ENCODE results near the gene BMX.

BMX gene

DNA sequence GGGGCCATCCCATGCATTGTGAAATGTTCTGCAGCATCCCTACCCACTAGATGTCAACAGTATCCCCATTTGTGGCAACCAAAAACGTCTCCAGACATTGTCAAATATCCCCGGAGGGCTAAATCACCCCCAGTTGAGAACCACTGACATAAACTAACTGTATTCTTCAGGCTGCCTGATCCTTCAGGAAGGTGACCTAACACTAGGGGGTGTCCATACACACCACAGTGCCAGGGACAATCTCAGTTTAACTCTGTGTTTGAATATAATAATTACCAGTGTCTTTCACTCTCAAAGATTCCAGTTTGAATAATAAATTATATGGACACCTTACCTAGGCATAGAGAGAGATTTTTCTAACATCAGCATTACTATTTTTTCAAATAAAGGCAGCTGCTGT is 93.8 kb downstream of the BMX start:
- Histone ChIP-seq H3K36me3 (ENCODE audit: insufficient read depth) (no peaks in the 10 kb centered on the region), H2AFZ (ENCODE audit: low read depth) (no peak overlapping the region), H3K27ac (no peak overlapping the region), H3K4me1 (ENCODE audit: low read depth, poor library complexity, severe bottlenecking) (no peaks in the 10 kb centered on the region), H3K4me2 (no peak overlapping the region), H3K27me3 (ENCODE audit: insufficient read depth, low read depth) (no peaks in the 10 kb centered on the region), H3K4me3 (IDR thresholded peaks at IDR 0.05; ENCODE audit: insufficient read depth, low read depth, low read length) (no peak overlapping the region), H4K20me1 (ENCODE audit: insufficient read depth) (no peaks in the 10 kb centered on the region), H3K9ac (no peak overlapping the region), H3K79me2 (ENCODE audit: insufficient read depth, low read depth) (no peaks in the 10 kb centered on the region)
- TF ChIP-seq, protein P1, sequence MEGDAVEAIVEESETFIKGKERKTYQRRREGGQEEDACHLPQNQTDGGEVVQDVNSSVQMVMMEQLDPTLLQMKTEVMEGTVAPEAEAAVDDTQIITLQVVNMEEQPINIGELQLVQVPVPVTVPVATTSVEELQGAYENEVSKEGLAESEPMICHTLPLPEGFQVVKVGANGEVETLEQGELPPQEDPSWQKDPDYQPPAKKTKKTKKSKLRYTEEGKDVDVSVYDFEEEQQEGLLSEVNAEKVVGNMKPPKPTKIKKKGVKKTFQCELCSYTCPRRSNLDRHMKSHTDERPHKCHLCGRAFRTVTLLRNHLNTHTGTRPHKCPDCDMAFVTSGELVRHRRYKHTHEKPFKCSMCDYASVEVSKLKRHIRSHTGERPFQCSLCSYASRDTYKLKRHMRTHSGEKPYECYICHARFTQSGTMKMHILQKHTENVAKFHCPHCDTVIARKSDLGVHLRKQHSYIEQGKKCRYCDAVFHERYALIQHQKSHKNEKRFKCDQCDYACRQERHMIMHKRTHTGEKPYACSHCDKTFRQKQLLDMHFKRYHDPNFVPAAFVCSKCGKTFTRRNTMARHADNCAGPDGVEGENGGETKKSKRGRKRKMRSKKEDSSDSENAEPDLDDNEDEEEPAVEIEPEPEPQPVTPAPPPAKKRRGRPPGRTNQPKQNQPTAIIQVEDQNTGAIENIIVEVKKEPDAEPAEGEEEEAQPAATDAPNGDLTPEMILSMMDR (conservative IDR thresholded peaks at IDR 0.05; ENCODE audit: low read depth, low read length): no peak

DNA sequence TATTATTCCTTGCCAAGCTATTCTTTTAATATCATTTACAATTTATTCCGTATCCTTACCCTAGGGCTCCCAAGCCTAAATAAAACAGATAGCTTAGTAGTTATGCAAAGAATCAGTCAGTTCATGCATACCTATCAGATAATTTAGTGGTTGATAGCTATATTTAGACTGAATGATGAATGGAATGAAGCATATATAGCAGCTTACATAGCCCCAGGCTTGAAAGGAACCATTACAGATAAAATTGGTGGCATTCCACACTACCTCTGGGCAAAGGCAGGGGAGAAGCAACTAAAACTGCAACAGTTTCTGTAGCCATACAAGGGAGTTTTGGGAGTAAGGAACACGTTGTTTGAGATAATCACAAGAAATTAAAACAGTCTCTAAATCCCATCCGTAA is 97.4 kb downstream of the BMX start:
- Histone ChIP-seq H3K4me3 (IDR thresholded peaks at IDR 0.05; ENCODE audit: insufficient read depth, low read depth, low read length) (no peak overlapping the region), H3K4me2 (no peak overlapping the region), H4K20me1 (ENCODE audit: insufficient read depth) (no peaks in the 10 kb centered on the region), H3K4me1 (ENCODE audit: low read depth, poor library complexity, severe bottlenecking) (no peaks in the 10 kb centered on the region), H3K27ac (no peak overlapping the region), H2AFZ (ENCODE audit: low read depth) (no peak overlapping the region), H3K9ac (no peak overlapping the region), H3K36me3 (ENCODE audit: insufficient read depth) (no peaks in the 10 kb centered on the region), H3K27me3 (ENCODE audit: insufficient read depth, low read depth) (no peaks in the 10 kb centered on the region), H3K79me2 (ENCODE audit: insufficient read depth, low read depth) (no peaks in the 10 kb centered on the region)
- TF ChIP-seq, protein P1 (conservative IDR thresholded peaks at IDR 0.05; ENCODE audit: low read depth, low read length): no peak

DNA sequence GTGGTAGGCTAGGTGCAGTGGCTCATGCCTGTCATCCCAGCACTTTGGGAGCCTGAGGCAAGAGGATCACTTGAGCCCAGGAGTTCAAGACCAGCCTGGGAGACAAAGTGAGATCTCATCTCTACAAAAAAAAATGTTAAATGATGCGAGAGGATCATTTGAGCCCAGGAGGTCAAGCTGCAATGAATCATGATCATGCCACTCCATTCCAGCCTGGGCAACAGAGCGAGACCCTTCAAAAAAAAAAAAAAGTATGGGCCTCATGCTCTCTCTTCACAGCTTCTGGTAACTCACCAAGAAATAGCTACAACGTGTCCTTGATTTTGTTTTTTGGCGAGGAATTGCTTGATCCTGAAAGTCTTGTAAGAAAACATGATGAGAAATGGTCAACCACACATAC is 98.9 kb downstream of the BMX start:
- H3K4me3 ChIP-seq (IDR thresholded peaks at IDR 0.05; ENCODE audit: insufficient read depth, low read depth, low read length): no peak overlapping the region
- no peak overlapping the region for H3K4me2 ChIP-seq
- H3K36me3 ChIP-seq (ENCODE audit: insufficient read depth): no peaks in the 10 kb centered on the region
- H3K4me1 ChIP-seq (ENCODE audit: low read depth, poor library complexity, severe bottlenecking): no peaks in the 10 kb centered on the region
- no peaks in the 10 kb centered on the region for H3K79me2 ChIP-seq (ENCODE audit: insufficient read depth, low read depth)
- no peaks in the 10 kb centered on the region for H3K27me3 ChIP-seq (ENCODE audit: insufficient read depth, low read depth)
- H2AFZ ChIP-seq (ENCODE audit: low read depth): no peak overlapping the region
- no peaks in the 10 kb centered on the region for H4K20me1 ChIP-seq (ENCODE audit: insufficient read depth)
- TF ChIP-seq, protein P1 (conservative IDR thresholded peaks at IDR 0.05; ENCODE audit: low read depth, low read length): no peak
- no peak overlapping the region for H3K9ac ChIP-seq
- no peak overlapping the region for H3K27ac ChIP-seq

DNA sequence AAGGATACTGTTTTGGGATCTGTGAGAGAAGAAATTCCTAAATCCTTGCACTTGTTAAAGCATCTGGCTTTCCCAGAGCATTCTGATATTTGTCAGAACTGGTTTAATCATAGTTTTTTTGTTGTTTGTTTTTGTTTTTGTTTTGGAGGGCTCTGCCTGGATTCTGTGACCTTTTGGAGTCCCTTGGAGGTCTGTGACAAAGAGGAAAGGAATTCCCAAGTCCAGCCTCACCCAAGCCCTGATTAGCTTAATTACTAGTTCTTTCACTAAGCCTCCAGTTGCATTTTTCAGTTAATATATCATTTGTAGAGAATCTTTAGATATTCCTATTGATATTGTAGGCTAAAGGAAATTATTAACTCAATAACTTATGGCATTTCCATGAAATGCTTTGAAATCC is 99.4 kb downstream of the BMX start:
- Histone ChIP-seq H3K27ac (no peak overlapping the region), H3K27me3 (ENCODE audit: insufficient read depth, low read depth) (no peaks in the 10 kb centered on the region)

More for the DNA sequence above, 99.4 kb downstream of the BMX start:
- no peak overlapping the region for H2AFZ ChIP-seq (ENCODE audit: low read depth)
- no peak overlapping the region for H3K4me3 ChIP-seq (IDR thresholded peaks at IDR 0.05; ENCODE audit: insufficient read depth, low read depth, low read length)
- H3K4me2 ChIP-seq: no peak overlapping the region
- H3K4me1 ChIP-seq (ENCODE audit: low read depth, poor library complexity, severe bottlenecking): no peaks in the 10 kb centered on the region
- H4K20me1 ChIP-seq (ENCODE audit: insufficient read depth): no peaks in the 10 kb centered on the region
- no peaks in the 10 kb centered on the region for H3K79me2 ChIP-seq (ENCODE audit: insufficient read depth, low read depth)
- TF ChIP-seq, protein P1 (conservative IDR thresholded peaks at IDR 0.05; ENCODE audit: low read depth, low read length): no peak
- no peak overlapping the region for H3K9ac ChIP-seq
- no peaks in the 10 kb centered on the region for H3K36me3 ChIP-seq (ENCODE audit: insufficient read depth)
